ENCODE results near the gene TRMU.

DNA sequence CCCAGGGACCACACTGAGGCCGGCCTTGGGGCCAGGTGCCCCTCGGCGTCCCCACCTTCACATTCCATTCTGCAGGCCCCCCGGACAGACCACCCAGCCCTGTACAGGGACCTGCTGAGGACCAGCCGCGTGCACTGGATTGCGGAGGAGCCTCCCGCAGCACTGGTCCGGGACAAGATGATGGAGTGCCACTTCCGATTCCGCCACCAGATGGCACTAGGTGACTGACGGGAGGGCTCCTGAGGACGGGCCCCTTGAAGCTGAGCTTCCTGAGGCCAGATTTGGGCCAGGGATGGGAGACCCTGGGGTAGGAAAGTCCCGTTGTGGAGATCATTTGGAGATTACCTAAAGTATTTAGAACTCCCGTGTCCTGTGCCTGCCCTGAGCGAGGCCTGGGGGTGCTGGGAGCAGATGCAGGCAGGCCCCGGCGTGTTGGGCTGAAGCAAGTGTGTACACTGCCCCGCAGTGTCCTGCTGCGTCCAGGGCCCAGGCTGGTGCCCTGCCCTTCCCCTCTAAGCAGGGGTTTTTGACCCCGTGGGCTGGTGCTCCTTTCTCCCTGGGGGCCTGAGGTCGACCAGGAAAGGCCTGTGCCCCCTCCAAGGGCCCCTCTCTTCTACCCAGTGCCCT is 20.0 kb downstream of the TRMU start:
- TF ChIP-seq, protein P1, sequence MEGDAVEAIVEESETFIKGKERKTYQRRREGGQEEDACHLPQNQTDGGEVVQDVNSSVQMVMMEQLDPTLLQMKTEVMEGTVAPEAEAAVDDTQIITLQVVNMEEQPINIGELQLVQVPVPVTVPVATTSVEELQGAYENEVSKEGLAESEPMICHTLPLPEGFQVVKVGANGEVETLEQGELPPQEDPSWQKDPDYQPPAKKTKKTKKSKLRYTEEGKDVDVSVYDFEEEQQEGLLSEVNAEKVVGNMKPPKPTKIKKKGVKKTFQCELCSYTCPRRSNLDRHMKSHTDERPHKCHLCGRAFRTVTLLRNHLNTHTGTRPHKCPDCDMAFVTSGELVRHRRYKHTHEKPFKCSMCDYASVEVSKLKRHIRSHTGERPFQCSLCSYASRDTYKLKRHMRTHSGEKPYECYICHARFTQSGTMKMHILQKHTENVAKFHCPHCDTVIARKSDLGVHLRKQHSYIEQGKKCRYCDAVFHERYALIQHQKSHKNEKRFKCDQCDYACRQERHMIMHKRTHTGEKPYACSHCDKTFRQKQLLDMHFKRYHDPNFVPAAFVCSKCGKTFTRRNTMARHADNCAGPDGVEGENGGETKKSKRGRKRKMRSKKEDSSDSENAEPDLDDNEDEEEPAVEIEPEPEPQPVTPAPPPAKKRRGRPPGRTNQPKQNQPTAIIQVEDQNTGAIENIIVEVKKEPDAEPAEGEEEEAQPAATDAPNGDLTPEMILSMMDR (conservative IDR thresholded peaks at IDR 0.05; ENCODE audit: low read depth, low read length), result peak; percentile 89
- TF ChIP-seq EZH2 (IDR thresholded peaks at IDR 0.05; ENCODE audit: borderline replicate concordance, low read depth, low read length, poor library complexity, severe bottlenecking), result no peak

All from A673 (cell line).